Prostate gland (tissue), 2 donors: ENCODE measurements around the gene UMPS. TPM values are rescaled to one million over a fixed set of nuclear protein-coding genes. Genes with fewer than 3 reads are reported as not detected.

ENCODE experiments used
- DNase-seq: peaks from one replicate; pipeline ENCODE4 v3.0.0-alpha.2; 2019; ENCODE audit warnings: low spot score
- H3K27ac ChIP-seq, 2 donors: fragments of 200-600 bp; sonication (generic); 2 replicates each; pipeline ENCODE4 v1.5.1; 2017 to 2019
- H3K27me3 ChIP-seq: fragments of 200-600 bp; sonication (generic); replicated peaks from 2 replicates; pipeline ENCODE4 v1.5.1; 2019; ENCODE audit not compliant: insufficient read depth
- H3K36me3 ChIP-seq, 2 donors: fragments of 200-600 bp; sonication (generic); 1 replicate in 1 of 2; 2 replicates in 1 of 2; pipeline versions ENCODE4 v1.5.1 to v1.8.1; 2017 to 2019
- H3K4me1 ChIP-seq: fragments of 200-600 bp; sonication (generic); replicated peaks from 2 replicates; pipeline ENCODE4 v1.5.1; 2019
- H3K4me3 ChIP-seq, 2 donors: fragments of 200-600 bp; sonication (generic); 2 replicates each; pipeline ENCODE4 v1.5.1; 2017 to 2019
- H3K9me3 ChIP-seq: fragments of 200-600 bp; sonication (generic); 2 replicates; pipeline ENCODE4 v1.5.1; 2017
- POLR2A ChIP-seq: fragments of 450-650 bp; IDR thresholded peaks from one replicate; pipeline ENCODE4 v1.6.1; 2016; ENCODE audit warnings: antibody characterized with exemption, mild to moderate bottlenecking
- POLR2AphosphoS5 ChIP-seq: sonication (generic); formaldehyde crosslinking; IDR thresholded peaks from one replicate; pipeline ENCODE4 v1.6.1; 2017; ENCODE audit warnings: antibody characterized with exemption
- WGBS: methylation state at CpG from one replicate; pipeline ENCODE4 v1.1.5; 2018; 5-methylcytosine and 5-hydroxymethylcytosine counted together
- intact Hi-C: fragments of 100-400 bp; cut with DNase I; formaldehyde crosslinking; loops from one replicate; pipeline ENCODE4 v1.14.2; 2022
- total RNA-seq, 2 donors: library from RNA; depleted of rRNA; stranded (reverse); fragments of >200 nt; gene quantifications; one replicate each; pipeline ENCODE4 v1.1.0, GENCODE V29; 2016
- TF ChIP-seq, protein P1 (sequence below), 4 experiments: fragments of 200-600 bp in 2 of 4; fragments of 450-650 bp in 2 of 4; sonication (generic) in 2 of 4; IDR thresholded peaks; 1 replicate in 3 of 4; 2 replicates in 1 of 4; pipeline ENCODE4 v1.5.1; 2016 to 2019; ENCODE audit warnings: antibody characterized with exemption in 4 of 4, mild to moderate bottlenecking in 2 of 4, moderate library complexity in 2 of 4

The UMPS gene
- total RNA-seq, 2 donors from 2014 or later = 22.2 to 23.5 TPM

DNA sequence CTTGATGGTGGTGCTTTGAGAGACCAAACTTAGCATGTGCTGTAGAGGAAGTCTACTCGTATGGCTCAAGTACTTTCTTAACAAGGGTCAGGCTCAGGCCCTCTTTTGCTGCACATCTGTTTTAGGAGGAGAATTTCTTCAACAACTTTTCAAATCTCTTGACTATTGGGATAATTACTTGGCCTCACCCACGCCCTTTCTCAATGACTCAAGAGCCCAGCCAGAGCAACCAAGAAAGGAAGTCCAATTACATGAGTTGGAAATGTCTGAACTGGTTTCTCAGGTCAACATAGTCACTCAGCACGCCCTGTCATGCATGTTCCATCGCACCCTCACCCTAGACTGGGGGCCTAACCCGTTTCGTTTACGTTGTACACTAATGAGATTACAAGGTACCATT is 44.8 kb upstream of the UMPS start:
- intact Hi-C loops = no loop called here
- WGBS = 68% methylated on average over 7 of the region's 7 CpGs
- no peaks in the 10 kb centered on the region for H3K9me3 ChIP-seq
- H3K4me1 ChIP-seq = no peaks in the 10 kb centered on the region
- no peak overlapping the region for H3K4me3 ChIP-seq
- H3K27ac ChIP-seq = no peak overlapping the region
- DNase-seq = no peak
- H3K36me3 ChIP-seq = no peaks in the 10 kb centered on the region
- TF ChIP-seq POLR2A (no peak), POLR2AphosphoS5 (no peak)
- TF ChIP-seq, protein P1, sequence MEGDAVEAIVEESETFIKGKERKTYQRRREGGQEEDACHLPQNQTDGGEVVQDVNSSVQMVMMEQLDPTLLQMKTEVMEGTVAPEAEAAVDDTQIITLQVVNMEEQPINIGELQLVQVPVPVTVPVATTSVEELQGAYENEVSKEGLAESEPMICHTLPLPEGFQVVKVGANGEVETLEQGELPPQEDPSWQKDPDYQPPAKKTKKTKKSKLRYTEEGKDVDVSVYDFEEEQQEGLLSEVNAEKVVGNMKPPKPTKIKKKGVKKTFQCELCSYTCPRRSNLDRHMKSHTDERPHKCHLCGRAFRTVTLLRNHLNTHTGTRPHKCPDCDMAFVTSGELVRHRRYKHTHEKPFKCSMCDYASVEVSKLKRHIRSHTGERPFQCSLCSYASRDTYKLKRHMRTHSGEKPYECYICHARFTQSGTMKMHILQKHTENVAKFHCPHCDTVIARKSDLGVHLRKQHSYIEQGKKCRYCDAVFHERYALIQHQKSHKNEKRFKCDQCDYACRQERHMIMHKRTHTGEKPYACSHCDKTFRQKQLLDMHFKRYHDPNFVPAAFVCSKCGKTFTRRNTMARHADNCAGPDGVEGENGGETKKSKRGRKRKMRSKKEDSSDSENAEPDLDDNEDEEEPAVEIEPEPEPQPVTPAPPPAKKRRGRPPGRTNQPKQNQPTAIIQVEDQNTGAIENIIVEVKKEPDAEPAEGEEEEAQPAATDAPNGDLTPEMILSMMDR (IDR thresholded peaks at IDR 0.05) = no peak
- no peaks in the 10 kb centered on the region for H3K27me3 ChIP-seq

- no peaks in the 10 kb centered on the region for H3K4me1 ChIP-seq
- no peaks in the 10 kb centered on the region for H3K27me3 ChIP-seq
- no peaks in the 10 kb centered on the region for H3K9me3 ChIP-seq
- DNase-seq = no peak
- H3K36me3 ChIP-seq = no peaks in the 10 kb centered on the region
- H3K4me3 ChIP-seq = no peak overlapping the region
- 87% methylated on average over 3 of the region's 3 CpGs for WGBS
- TF ChIP-seq, protein P1 (IDR thresholded peaks at IDR 0.05) = no peak
- TF ChIP-seq POLR2A = no peak
- TF ChIP-seq POLR2AphosphoS5 = no peak
- intact Hi-C loops = no loop called here
- H3K27ac ChIP-seq = no peak overlapping the region
Observed at GRCh38 chr3:124686028-124686670, 44.1 kb upstream of the UMPS start.

- Histone ChIP-seq H3K4me1 (no peaks in the 10 kb centered on the region), H3K4me3 (no peak overlapping the region), H3K9me3 (no peaks in the 10 kb centered on the region), H3K27ac (no peak overlapping the region), H3K36me3 (no peaks in the 10 kb centered on the region), H3K27me3 (no peaks in the 10 kb centered on the region)
- 17% methylated on average over 11 of the region's 11 CpGs for WGBS
- TF ChIP-seq, protein P1 (IDR thresholded peaks at IDR 0.05) = peak; percentile 65 to 84 (median 82)
- TF ChIP-seq POLR2A = no peak
- DNase-seq = peak; percentile 75
- intact Hi-C loops = loop anchor here (1.0 kb wide), 1 partner anchor 124 kb away; no protein-coding TSS in a partner anchor
Observed at GRCh38 chr3:124688581-124689454, 41.4 kb upstream of the UMPS start.

DNA sequence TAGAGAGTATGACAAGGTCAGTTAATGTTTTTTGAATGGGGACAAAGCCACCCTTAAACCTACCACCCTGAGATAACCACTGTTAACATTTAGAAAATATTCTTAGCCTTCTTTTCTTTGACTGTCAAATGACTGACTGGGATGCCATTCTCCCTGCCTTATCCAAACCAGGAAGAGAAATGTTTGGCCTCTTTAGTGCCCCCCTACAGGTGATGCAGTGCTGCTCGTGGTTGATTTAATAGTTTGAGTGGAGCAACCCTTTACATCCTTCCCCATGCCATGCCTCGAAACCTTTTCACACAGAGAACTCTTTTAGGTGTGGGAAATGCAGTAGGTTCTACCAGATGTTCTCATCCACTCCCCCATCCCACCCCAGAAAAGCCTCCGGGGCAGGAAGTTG is 38.7 kb upstream of the UMPS start:
- 55% methylated on average over 3 of the region's 3 CpGs for WGBS
- Histone ChIP-seq H3K27ac (no peak overlapping the region), H3K4me1 (no peaks in the 10 kb centered on the region), H3K4me3 (no peak overlapping the region), H3K9me3 (no peaks in the 10 kb centered on the region), H3K27me3 (no peaks in the 10 kb centered on the region), H3K36me3 (no peaks in the 10 kb centered on the region)
- TF ChIP-seq, protein P1 (IDR thresholded peaks at IDR 0.05) = no peak
- TF ChIP-seq POLR2AphosphoS5 (no peak), POLR2A (no peak)
- intact Hi-C loops = no loop called here
- DNase-seq = no peak
